ENCODE measurements around the gene PPP6R3. TPM values are rescaled to one million over a fixed set of nuclear protein-coding genes. Genes with fewer than 3 reads are reported as not detected.
"Not testable (repeated sequence)": the region's sequence is repeated elsewhere in the genome, so short reads cannot be mapped to it uniquely, and the experiment has no call there.

The PPP6R3 gene
- total and polyA plus RNA-seq, 5 experiments from 2014 or later = 44.0 to 169 (median 46.6) TPM

DNA sequence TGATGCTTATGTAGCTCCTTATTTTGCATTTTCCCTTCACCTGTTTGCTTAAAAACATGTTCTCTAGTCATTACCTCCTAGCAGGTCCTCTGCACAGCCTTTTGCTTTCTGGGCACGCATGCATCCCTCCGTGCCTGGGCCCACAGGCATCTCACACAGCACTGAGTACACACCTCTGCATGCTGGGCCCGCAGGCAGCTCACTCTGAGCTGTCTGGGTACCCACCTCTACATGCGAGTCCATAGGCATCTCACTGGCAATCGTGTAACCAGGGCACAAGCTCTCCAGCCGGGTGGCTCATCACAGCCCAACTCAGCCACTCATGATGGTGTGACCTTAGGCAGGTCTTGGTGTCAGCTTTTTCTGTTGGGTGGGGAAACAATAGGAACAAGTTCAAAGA lies 155.1 kb downstream of the PPP6R3 start:
- H3K4me3 Mint-ChIP-seq = peak overlapping the region in 1 of 10 donors; percentile 37
- ATAC-seq (no peak), DNase-seq (no peak)
- H3K27me3 Mint-ChIP-seq = no peaks in the 10 kb centered on the region
- peaks cover 0 to 3% (median 1%) of the 10 kb centered on the region in 4 donors for H3K4me1 Mint-ChIP-seq
- peaks cover 0 to 15% (median 4%) of the 10 kb centered on the region in 9 donors for H3K9me3 Mint-ChIP-seq
- POLR2A ChIA-PET = interaction anchor here (0.5 kb wide), 1 partner anchor 9 kb away, joined by 3 read pairs; no protein-coding TSS in a partner anchor
- peak overlapping the region in 5 of 10 donors; percentile 22 to 81 (median 29) for H3K27ac Mint-ChIP-seq
- peaks cover 4 to 60% (median 51%) of the 10 kb centered on the region in 3 donors for H3K36me3 Mint-ChIP-seq

DNA sequence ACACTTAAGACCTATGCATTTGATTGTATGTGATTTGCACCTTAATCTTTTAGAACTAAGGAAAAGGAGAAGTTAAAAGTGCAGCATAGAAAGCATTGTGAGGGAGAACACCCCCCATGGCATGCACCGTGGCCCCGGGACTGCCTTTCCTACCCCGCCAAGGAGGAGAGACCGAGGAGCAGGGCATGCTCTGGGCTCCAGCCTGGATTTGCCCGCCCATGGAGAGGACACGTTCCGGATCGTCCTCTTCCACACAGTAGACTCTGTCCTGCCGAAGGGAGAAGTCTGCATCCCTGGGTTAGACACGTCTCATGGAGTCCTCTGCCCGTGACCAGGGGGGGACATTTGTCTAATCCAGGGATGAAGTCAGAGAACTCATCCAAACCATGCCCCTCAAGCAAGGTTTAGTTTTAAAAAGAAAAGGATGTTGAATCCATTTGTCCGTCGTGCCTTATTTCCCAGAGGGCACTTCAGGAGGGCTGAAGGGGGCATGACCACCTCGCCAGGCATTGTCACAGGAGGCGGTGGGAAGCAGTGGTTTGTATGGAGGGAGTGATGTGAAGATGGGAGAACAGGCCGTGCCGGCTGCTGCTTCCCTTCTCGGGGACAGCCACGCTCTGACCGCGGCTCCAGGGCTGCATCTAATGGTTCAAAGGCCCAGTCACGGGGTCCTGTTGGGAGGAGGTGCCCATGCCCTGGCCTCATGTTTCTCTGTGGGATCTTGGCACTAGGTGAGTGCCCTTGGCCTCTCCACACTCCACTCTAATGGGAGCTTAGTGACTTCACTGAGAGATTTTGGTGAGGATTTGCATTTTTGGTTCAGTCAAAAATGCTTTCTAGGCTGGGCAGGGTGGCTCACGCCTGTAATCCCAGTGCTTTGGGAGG lies 157.6 kb downstream of the PPP6R3 start:
- H3K4me3 Mint-ChIP-seq = peak overlapping the region in 1 of 10 donors; percentile 12
- DNase-seq (no peak), ATAC-seq (no peak)
- POLR2A ChIA-PET = no interaction called here
- H3K27ac Mint-ChIP-seq = peak overlapping the region in 3 of 10 donors; percentile 25 to 81 (median 81)
- peaks cover 4 to 36% (median 31%) of the 10 kb centered on the region in 3 donors for H3K36me3 Mint-ChIP-seq
- peaks cover 0 to 3% (median 1%) of the 10 kb centered on the region in 4 donors for H3K4me1 Mint-ChIP-seq
- peaks cover 0 to 15% (median 4%) of the 10 kb centered on the region in 9 donors for H3K9me3 Mint-ChIP-seq
- H3K27me3 Mint-ChIP-seq = peaks cover 0 to 2% (median 0%) of the 10 kb centered on the region in 5 donors

DNA sequence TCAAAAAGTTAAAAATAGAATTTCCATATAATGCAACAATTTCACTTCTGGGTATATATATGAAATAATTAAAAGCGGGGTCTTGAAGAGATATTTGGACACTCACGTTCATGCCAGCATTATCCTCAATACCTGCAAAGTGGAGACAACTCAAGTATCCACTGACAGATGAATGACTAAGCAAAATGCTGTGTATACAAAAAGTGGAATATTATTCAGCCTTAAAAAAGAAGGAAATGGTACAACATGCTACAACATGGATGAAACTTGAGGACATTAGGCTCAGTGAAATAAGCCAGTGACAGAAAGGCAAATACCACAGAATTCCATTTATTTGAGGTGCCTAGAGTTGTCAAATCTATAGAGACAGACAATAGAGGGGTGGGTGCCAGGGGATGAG lies 161.3 kb downstream of the PPP6R3 start:
- H3K36me3 Mint-ChIP-seq = peaks cover 0 to 4% (median 0%) of the 10 kb centered on the region in 3 donors
- no peak for ATAC-seq
- peaks cover 0 to 14% (median 7%) of the 10 kb centered on the region in 5 donors for H3K27me3 Mint-ChIP-seq
- H3K9me3 Mint-ChIP-seq = peaks cover 0 to 10% (median under 1%) of the 10 kb centered on the region in 9 donors
- POLR2A ChIA-PET = no interaction called here
- no peaks in the 10 kb centered on the region for H3K4me1 Mint-ChIP-seq
- DNase-seq = no peak
- H3K4me3 Mint-ChIP-seq = no peak overlapping the region
- H3K27ac Mint-ChIP-seq = no peak overlapping the region

DNA sequence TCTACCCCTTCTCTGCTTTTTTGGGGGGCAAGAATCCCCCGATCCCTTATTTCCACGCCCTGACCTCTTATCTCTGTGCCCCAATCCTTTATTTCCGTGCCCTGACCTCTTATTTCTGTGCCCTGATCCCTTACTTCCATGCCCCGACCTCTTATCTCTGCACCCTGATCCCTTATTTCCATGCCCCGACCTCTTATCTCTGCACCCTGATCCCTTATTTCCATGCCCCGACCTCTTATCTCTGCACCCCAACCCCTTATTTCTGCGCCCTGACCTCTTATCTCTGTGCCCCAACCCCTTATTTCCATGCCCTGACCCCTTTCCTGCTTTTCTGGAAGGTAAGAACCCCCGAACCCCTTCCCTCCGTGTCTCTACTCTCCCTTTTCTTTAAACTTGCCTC lies 163.2 kb downstream of the PPP6R3 start:
- DNase-seq, H3K4me3 Mint-ChIP-seq, POLR2A ChIA-PET, H3K4me1 Mint-ChIP-seq, H3K36me3 Mint-ChIP-seq, H3K9me3 Mint-ChIP-seq, ATAC-seq: not testable (repeated sequence)
- Mint-ChIP-seq H3K27ac (peak overlapping the region in 1 of 10 donors; percentile 6), H3K27me3 (peaks cover 0 to 14% (median 7%) of the 10 kb centered on the region in 5 donors)

DNA sequence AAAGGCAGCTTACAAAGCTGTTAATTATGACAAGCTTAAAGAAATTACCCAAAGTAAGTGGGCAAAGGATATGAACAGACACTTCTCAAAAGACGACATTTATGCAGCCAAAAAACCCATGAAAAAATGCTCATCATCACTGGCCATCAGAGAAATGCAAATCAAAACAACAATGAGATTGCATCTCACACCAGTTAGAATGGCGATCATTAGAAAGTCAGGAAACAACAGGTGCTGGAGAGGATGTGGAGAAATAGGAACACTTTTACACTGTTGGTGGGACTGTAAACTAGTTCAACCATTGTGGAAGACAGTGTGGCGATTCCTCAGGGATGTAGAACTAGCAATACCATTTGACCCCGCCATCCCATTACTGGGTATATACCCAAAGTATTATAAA lies 164.5 kb downstream of the PPP6R3 start:
- peaks cover 0 to 14% (median 7%) of the 10 kb centered on the region in 5 donors for H3K27me3 Mint-ChIP-seq
- H3K4me3 Mint-ChIP-seq, ATAC-seq, H3K36me3 Mint-ChIP-seq, DNase-seq, H3K9me3 Mint-ChIP-seq, H3K27ac Mint-ChIP-seq, H3K4me1 Mint-ChIP-seq: not testable (repeated sequence)
- POLR2A ChIA-PET = interaction anchor here (0.8 kb wide), 1 partner anchor 9 kb away, joined by 3 read pairs; no protein-coding TSS in a partner anchor

DNA sequence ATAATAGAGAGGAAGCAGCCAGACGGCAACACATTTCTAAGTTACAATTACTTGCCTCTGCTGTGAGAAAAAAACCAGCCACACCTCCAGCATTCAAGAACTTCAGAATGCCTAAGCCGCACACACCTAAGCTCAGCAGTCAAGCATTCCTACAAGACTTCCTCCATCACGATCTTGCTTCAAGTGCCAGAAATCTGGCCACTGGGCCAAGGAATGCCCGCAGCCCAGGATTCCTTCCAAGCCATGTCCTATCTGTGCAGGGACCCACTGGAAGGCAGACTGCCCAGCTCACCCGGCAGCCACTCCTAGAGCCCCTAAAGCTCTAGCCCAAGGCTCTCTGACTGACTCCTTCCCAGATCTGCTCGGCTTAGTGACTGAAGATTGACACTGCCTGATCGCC lies 165.7 kb downstream of the PPP6R3 start:
- H3K27ac Mint-ChIP-seq, H3K4me1 Mint-ChIP-seq, H3K9me3 Mint-ChIP-seq, H3K36me3 Mint-ChIP-seq, DNase-seq, POLR2A ChIA-PET, H3K4me3 Mint-ChIP-seq, ATAC-seq: not testable (repeated sequence)
- peaks cover 0 to 14% (median 7%) of the 10 kb centered on the region in 5 donors for H3K27me3 Mint-ChIP-seq

DNA sequence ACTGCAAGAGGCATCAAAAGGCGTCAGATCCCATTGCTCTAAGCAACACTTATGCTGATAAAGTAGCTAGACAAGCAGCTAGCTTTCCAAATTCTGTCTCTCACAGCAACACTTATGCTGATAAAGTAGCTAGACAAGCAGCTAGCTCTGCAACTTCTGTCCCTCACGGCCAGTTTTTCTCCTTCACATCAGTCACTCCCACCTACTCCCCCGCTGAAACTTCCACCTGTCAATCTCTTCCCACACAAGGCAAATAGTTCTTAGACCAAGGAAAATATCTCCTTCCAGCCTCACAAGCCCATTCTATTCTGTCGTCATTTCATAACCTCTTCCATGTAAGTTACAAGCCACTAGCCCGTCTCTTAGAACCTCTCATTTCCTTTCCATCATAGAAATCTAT lies 168.3 kb downstream of the PPP6R3 start:
- not testable (repeated sequence) for H3K4me3 Mint-ChIP-seq

DNA sequence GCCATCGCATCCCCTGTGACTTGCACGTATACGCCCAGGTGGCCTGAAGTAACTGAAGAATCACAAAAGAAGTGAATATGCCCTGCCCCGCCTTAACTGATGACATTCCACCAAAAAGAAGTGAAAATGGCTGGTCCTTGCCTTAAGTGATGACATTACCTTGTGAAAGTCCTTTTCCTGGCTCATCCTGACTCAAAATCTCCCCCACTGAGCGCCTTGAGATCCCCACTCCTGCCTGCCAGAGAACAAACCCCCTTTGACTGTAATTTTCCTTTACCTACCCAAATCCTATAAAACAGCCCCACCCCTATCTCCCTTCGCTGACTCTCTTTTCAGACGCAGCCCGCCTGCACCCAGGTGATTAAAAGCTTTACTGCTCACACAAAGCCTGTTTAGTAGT lies 171.8 kb downstream of the PPP6R3 start:
- H3K36me3 Mint-ChIP-seq, H3K4me1 Mint-ChIP-seq, DNase-seq, POLR2A ChIA-PET, ATAC-seq, H3K4me3 Mint-ChIP-seq, H3K27ac Mint-ChIP-seq, H3K9me3 Mint-ChIP-seq: not testable (repeated sequence)
- peaks cover 0 to 20% (median 7%) of the 10 kb centered on the region in 5 donors for H3K27me3 Mint-ChIP-seq

More for the DNA sequence above, 168.3 kb downstream of the PPP6R3 start:
- ATAC-seq, H3K36me3 Mint-ChIP-seq, H3K27me3 Mint-ChIP-seq, H3K9me3 Mint-ChIP-seq, DNase-seq, H3K27ac Mint-ChIP-seq, POLR2A ChIA-PET, H3K4me1 Mint-ChIP-seq: not testable (repeated sequence)

DNA sequence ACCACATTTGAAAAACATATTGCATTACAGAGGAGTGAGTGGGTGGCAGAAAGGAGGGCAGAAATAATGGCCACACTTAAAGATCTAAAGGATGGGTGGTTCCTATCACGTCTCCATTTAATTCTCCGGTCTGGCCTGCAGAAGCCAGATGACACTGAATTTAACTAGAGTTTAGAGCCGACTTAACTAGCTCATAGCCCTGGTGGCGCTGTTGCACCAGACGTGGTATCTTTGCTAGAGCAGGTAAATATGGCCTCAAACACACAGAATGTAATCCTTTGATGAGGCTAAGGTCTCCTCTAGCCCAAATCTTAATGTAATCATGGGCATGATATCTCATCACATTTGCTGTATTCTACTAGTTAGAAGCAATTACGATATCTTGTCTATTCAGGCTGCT lies 172.2 kb downstream of the PPP6R3 start:
- Mint-ChIP-seq H3K27ac (no peak overlapping the region), H3K36me3 (no peaks in the 10 kb centered on the region), H3K27me3 (peaks cover 0 to 20% (median 10%) of the 10 kb centered on the region in 5 donors), H3K4me1 (no peaks in the 10 kb centered on the region), H3K4me3 (no peak overlapping the region), H3K9me3 (no peaks in the 10 kb centered on the region)
- ATAC-seq (peak; percentile 59 to 70), DNase-seq (peak in 9 of 10 donors; percentile 10 to 73 (median 39))
- POLR2A ChIA-PET = no interaction called here

DNA sequence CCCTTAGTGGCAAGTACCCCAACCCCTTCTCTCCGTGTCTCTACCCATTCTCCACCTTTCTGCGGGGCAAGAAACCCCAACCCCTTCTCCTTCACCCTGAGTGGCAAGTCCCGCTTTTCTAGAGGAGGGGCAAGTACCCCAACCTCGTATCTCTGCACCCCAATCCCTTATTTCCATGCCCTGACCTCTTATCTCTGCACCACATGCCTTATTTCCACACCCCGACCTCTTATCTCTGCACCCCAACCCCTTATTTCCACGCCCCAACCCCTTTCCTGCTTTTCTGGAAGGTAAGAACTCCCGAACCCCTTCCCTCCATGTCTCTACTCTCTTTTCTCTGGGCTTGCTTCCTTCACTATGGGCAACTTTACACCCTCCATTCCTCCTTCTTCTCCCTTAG lies 174.1 kb downstream of the PPP6R3 start:
- DNase-seq, POLR2A ChIA-PET, H3K36me3 Mint-ChIP-seq, ATAC-seq, H3K4me1 Mint-ChIP-seq, H3K4me3 Mint-ChIP-seq, H3K9me3 Mint-ChIP-seq: not testable (repeated sequence)
- Mint-ChIP-seq H3K27ac (peak overlapping the region in 2 of 10 donors; percentile 59 to 60), H3K27me3 (peaks cover 0 to 22% (median 11%) of the 10 kb centered on the region in 5 donors)

DNA sequence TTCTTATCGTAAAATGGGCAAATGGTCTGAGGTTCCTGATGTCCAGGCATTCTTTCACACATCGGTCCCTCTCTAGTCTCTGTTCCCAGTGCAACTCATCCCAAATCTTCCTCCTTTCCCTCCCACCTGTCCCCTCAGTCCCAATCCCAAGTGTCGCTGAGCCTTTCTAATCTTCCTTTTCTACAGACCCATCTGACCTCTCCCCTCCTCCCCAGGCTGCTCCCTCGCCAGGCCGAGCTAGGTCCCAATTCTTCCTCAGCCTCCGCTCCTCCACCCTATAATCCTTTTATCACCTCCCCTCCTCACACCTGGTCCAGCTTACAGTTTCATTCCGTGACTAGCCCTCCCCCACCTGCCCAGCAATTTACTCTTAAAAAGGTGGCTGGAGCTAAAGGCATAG lies 174.6 kb downstream of the PPP6R3 start:
- DNase-seq, H3K4me1 Mint-ChIP-seq, H3K27ac Mint-ChIP-seq, H3K9me3 Mint-ChIP-seq, H3K36me3 Mint-ChIP-seq, H3K4me3 Mint-ChIP-seq, ATAC-seq, POLR2A ChIA-PET: not testable (repeated sequence)
- peaks cover 0 to 22% (median 14%) of the 10 kb centered on the region in 5 donors for H3K27me3 Mint-ChIP-seq

DNA sequence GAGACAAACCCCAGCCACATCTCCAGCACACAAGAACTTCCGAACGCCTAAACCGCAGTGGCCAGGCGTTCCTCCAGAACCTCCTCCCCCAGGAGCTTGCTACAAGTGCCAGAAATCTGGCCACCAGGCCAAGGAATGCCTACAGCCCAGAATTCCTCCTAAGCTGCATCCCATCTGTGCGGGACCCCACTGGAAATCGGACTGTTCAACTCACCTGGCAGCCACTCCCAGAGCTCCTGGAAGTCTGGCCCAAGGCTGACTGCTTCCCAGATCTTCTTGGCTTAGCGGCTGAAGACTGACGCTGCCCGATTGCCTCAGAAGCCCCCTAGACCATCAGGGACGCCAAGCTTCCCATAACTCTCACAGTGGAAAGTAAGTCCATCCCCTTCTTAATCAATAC lies 175.3 kb downstream of the PPP6R3 start:
- H3K36me3 Mint-ChIP-seq, ATAC-seq, H3K4me1 Mint-ChIP-seq, POLR2A ChIA-PET, H3K4me3 Mint-ChIP-seq, H3K27ac Mint-ChIP-seq, H3K9me3 Mint-ChIP-seq, DNase-seq: not testable (repeated sequence)
- peaks cover 0 to 25% (median 14%) of the 10 kb centered on the region in 5 donors for H3K27me3 Mint-ChIP-seq

DNA sequence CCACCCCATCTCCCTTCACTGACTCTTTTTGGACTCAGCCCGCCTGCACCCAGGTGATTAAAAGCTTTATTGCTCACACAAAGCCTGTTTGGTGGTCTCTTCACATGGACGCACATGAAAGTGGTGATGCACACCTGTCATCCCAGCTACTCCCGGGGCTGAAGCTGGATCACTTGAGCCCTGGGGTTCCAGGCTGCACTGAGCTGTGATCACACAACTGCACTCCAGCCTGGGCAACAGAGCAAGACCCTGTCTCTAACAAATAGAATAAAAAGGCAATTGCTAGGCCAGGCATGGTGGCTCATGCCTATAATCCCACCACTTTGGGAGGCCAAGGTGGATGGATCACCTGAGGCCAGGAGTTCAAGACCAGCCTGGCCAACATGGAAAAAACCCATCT lies 178.8 kb downstream of the PPP6R3 start:
- peaks cover 0 to 32% (median 16%) of the 10 kb centered on the region in 5 donors for H3K27me3 Mint-ChIP-seq
- H3K4me1 Mint-ChIP-seq, H3K27ac Mint-ChIP-seq, H3K9me3 Mint-ChIP-seq, POLR2A ChIA-PET, ATAC-seq, H3K4me3 Mint-ChIP-seq, DNase-seq, H3K36me3 Mint-ChIP-seq: not testable (repeated sequence)

All from naive thymus-derived CD8-positive, alpha-beta T cell (primary cell).